ENCODE results near the gene EFEMP1. TPM values are rescaled to one million over a fixed set of nuclear protein-coding genes. Genes with fewer than 3 reads are reported as not detected.

The EFEMP1 gene
- total RNA-seq, result 100 to 1,000 TPM in 1 of 4 donors, 10 to 100 TPM in 3; 57.3 to 113 (median 81.2) TPM

- TF ChIP-seq POLR2AphosphoS5 (IDR thresholded peaks at IDR 0.05) (peak; percentile 18 to 24), POLR2A (IDR thresholded peaks at IDR 0.05; ENCODE audit: low read depth) (peak; percentile 20), EP300 (IDR thresholded peaks at IDR 0.05) (no peak)
- TF ChIP-seq, protein P1, sequence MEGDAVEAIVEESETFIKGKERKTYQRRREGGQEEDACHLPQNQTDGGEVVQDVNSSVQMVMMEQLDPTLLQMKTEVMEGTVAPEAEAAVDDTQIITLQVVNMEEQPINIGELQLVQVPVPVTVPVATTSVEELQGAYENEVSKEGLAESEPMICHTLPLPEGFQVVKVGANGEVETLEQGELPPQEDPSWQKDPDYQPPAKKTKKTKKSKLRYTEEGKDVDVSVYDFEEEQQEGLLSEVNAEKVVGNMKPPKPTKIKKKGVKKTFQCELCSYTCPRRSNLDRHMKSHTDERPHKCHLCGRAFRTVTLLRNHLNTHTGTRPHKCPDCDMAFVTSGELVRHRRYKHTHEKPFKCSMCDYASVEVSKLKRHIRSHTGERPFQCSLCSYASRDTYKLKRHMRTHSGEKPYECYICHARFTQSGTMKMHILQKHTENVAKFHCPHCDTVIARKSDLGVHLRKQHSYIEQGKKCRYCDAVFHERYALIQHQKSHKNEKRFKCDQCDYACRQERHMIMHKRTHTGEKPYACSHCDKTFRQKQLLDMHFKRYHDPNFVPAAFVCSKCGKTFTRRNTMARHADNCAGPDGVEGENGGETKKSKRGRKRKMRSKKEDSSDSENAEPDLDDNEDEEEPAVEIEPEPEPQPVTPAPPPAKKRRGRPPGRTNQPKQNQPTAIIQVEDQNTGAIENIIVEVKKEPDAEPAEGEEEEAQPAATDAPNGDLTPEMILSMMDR (IDR thresholded peaks at IDR 0.05), result no peak
- intact Hi-C loops (cut with DNase I), result no loop called here
- Histone ChIP-seq H3K4me3 (peak within 1 kb of the TSS; percentile 56 to 71 (median 59)), H3K36me3 (no peaks in the 10 kb centered on the region), H3K27ac (replicated peaks in 1 of 4) (peak within 1 kb of the TSS; percentile 59 to 64 (median 61)), H3K27me3 (peaks cover 0 to 48% (median 3%) of the 10 kb centered on the region in 4 donors), H3K9me3 (no peaks in the 10 kb centered on the region), H3K4me1 (peaks cover 0 to 17% (median 13%) of the 10 kb centered on the region in 4 donors)
- 4% methylated on average over 19 of the region's 70 CpGs for WGBS
- no peak for DNase-seq (ENCODE audit: extremely low spot score)
These were observed at the start of gene EFEMP1 for GRCh38 chr2:55923091-55923981. Gene EFEMP1 (minus strand): TSS chr2:55923782. CDS start chr2:55922440, 1,342 bp downstream.

DNA sequence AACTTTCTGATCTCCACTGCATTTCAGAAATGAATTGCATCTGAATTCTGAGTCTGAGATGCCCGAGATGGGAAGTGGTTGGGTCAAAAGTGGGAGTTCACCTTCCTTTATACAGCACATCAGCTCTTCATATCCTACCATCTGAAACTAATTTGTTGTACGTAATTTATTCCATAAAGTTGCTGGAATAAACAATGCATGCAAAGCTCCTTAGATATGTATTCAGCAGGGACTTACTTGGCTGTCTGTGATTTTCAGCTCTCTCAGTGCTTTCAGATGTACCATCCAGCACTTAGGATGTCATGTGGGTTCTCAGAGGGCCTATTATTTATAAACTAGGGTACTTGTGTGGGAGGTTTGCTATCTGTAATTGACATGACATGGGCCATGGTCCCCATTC, 46.9 kb upstream of the EFEMP1 start:
- WGBS, result 89% methylated on average over 2 of the region's 2 CpGs
- no peak for DNase-seq (ENCODE audit: extremely low spot score)
- intact Hi-C loops (cut with DNase I), result no loop called here
- Histone ChIP-seq H3K4me1 (peaks cover 0 to 10% (median 0%) of the 10 kb centered on the region in 4 donors), H3K27me3 (no peaks in the 10 kb centered on the region), H3K36me3 (no peaks in the 10 kb centered on the region), H3K27ac (replicated peaks in 1 of 4) (no peak overlapping the region), H3K9me3 (peaks cover 0 to 5% (median 0%) of the 10 kb centered on the region in 4 donors), H3K4me3 (no peak overlapping the region)
- no peak for TF ChIP-seq POLR2A (IDR thresholded peaks at IDR 0.05; ENCODE audit: low read depth)
- no peak for TF ChIP-seq POLR2AphosphoS5 (IDR thresholded peaks at IDR 0.05)
- TF ChIP-seq, protein P1 (IDR thresholded peaks at IDR 0.05), result no peak
- TF ChIP-seq EP300 (IDR thresholded peaks at IDR 0.05), result no peak

- H3K36me3 ChIP-seq, result no peaks in the 10 kb centered on the region
- no peak overlapping the region for H3K4me3 ChIP-seq
- no peak overlapping the region for H3K27ac ChIP-seq (replicated peaks in 1 of 4)
- peaks cover 0 to 14% (median 0%) of the 10 kb centered on the region in 4 donors for H3K4me1 ChIP-seq
- H3K27me3 ChIP-seq, result no peaks in the 10 kb centered on the region
- 9% methylated on average over 1 of the region's 1 CpG for WGBS
- TF ChIP-seq, protein P1 (IDR thresholded peaks at IDR 0.05), result no peak
- TF ChIP-seq POLR2AphosphoS5 (IDR thresholded peaks at IDR 0.05) (no peak), EP300 (IDR thresholded peaks at IDR 0.05) (no peak), POLR2A (IDR thresholded peaks at IDR 0.05; ENCODE audit: low read depth) (no peak)
- peaks cover 0 to 5% (median 0%) of the 10 kb centered on the region in 4 donors for H3K9me3 ChIP-seq
- intact Hi-C loops (cut with DNase I), result loop anchor here (5.0 kb wide), 1 partner anchor 202 kb away; no protein-coding TSS in a partner anchor
- DNase-seq (ENCODE audit: extremely low spot score), result no peak
These were observed 45.4 kb upstream of the EFEMP1 start for GRCh38 chr2:55968941-55969340.

DNA sequence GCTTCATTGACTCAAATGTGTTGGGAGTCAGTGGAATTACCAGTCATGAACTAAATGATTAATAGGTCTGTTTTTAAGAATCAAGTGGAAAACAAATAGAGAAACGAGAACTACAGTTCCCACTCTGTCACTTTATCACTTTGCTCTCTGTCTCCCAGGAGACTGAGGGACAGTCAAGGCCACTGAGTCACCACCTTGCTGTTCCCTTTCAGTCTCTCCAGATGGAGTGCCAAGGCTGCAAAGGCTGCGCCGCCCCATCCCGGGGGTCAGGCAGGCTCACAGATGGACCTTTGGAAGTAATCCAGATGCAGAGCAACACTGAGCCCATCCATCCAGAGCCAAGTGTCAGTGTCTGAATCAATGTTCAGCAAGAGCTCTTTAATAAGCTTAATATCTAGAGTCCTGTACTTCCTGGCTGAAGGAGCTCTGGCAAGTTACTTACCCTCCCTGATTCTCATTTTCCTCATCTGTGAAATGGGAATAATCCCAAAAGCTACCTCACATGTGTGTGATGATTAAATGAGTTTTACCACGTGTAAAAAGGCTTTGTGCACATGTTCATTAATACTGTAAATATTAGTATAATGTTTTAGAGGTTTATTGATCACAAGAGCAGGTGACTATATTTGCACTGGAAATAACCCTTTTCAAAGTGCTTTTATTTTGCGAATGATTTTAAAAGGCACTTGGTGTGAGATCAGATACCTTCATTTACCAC, 43.0 kb upstream of the EFEMP1 start:
- H3K27me3 ChIP-seq, result no peaks in the 10 kb centered on the region
- H3K4me1 ChIP-seq, result peaks cover 0 to 14% (median 0%) of the 10 kb centered on the region in 4 donors
- peak overlapping the region; percentile 38 to 60 (median 46) for H3K27ac ChIP-seq (replicated peaks in 1 of 4)
- WGBS, result 37% methylated on average over 6 of the region's 6 CpGs
- TF ChIP-seq, protein P1 (IDR thresholded peaks at IDR 0.05), result no peak
- TF ChIP-seq POLR2AphosphoS5 (IDR thresholded peaks at IDR 0.05) (no peak), POLR2A (IDR thresholded peaks at IDR 0.05; ENCODE audit: low read depth) (no peak), EP300 (IDR thresholded peaks at IDR 0.05) (no peak)
- no peak overlapping the region for H3K4me3 ChIP-seq
- H3K36me3 ChIP-seq, result no peaks in the 10 kb centered on the region
- DNase-seq (ENCODE audit: extremely low spot score), result no peak
- H3K9me3 ChIP-seq, result peaks cover 0 to 5% (median 0%) of the 10 kb centered on the region in 4 donors
- intact Hi-C loops (cut with DNase I), result loop anchor here (5.0 kb wide), 1 partner anchor 199 kb away; no protein-coding TSS in a partner anchor
